ENCODE results near the gene LRRC72.

DNA sequence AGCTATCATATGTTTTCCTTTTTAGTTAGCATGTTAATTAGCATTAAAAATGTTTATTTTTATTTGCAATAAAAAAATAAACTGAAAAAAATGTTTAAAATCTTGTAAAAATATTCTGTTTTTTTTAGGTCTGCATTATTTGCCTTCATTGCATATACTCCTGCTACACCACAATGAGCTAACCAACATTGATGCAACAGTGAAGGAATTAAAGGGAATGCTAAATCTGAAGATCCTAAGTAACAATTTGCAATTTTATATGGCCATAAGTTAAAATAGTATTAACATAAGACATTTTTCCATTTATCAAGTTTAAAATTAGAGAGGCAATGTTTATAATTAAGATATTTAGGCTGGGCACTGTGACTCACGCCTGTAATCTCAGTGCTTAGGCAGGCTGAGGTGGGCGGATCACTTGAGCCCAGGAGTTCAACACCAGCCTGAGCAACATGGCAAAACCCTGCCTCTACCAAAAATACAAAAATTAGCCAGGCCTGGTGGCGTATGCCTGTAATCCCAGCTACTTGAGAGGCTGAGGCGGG lies 32.2 kb downstream of the LRRC72 start:
- TF ChIP-seq, protein P1, sequence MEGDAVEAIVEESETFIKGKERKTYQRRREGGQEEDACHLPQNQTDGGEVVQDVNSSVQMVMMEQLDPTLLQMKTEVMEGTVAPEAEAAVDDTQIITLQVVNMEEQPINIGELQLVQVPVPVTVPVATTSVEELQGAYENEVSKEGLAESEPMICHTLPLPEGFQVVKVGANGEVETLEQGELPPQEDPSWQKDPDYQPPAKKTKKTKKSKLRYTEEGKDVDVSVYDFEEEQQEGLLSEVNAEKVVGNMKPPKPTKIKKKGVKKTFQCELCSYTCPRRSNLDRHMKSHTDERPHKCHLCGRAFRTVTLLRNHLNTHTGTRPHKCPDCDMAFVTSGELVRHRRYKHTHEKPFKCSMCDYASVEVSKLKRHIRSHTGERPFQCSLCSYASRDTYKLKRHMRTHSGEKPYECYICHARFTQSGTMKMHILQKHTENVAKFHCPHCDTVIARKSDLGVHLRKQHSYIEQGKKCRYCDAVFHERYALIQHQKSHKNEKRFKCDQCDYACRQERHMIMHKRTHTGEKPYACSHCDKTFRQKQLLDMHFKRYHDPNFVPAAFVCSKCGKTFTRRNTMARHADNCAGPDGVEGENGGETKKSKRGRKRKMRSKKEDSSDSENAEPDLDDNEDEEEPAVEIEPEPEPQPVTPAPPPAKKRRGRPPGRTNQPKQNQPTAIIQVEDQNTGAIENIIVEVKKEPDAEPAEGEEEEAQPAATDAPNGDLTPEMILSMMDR (IDR thresholded peaks at IDR 0.05) = no peak
- TF ChIP-seq POLR2A (IDR thresholded peaks at IDR 0.05) = no peak
